ENCODE measurements around the gene PRKCH. TPM values are rescaled to one million over a fixed set of nuclear protein-coding genes. Genes with fewer than 3 reads are reported as not detected.

PRKCH gene
- total RNA-seq, 1 donor from 2014 or later = 74.4 TPM

DNA sequence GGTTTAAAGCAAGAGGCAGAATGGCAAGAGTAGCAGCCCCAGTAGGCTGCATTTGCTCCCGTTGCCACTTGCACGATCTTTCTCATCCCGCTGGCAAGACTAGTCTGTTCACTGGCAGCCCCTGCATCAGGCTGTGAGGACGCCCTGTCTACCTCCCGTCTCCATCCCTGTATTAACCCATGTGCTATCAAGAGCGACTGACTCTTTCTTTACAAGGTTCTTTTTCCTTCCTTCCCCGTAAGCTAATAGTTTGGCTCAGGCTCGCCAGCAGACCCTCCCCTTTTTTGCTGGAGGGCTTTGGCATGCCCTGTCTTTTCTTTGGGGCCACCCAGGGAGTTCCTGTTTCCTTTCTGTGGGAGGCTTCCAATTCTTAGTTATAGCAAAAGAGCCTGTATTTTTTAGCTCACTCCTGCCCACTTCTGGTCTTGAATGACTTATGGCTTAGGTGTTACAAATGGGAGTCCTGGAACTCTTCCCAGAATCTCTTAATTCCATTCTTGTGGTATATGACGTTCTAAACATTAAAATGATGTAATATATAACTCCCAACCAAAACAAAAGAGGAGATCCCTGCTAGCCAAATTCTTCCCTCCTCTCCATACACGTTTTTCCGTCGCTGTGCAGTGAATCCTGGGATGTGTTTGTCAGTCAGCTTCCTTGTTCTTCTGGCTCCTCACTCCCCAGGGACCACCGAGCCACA, 149.0 kb downstream of the PRKCH start:
- Histone ChIP-seq H3K27me3 (no peaks in the 10 kb centered on the region), H3K9me3 (no peaks in the 10 kb centered on the region), H3K4me1 (peaks cover 67% of the 10 kb centered on the region), H3K36me3 (no peaks in the 10 kb centered on the region), H3K4me3 (no peak overlapping the region), H3K27ac (peak overlapping the region; percentile 67)
- intact Hi-C loops (cut with DNase I) = no loop called here
- DNase-seq (no peak), ATAC-seq (no peak)
- TF ChIP-seq, protein P1, sequence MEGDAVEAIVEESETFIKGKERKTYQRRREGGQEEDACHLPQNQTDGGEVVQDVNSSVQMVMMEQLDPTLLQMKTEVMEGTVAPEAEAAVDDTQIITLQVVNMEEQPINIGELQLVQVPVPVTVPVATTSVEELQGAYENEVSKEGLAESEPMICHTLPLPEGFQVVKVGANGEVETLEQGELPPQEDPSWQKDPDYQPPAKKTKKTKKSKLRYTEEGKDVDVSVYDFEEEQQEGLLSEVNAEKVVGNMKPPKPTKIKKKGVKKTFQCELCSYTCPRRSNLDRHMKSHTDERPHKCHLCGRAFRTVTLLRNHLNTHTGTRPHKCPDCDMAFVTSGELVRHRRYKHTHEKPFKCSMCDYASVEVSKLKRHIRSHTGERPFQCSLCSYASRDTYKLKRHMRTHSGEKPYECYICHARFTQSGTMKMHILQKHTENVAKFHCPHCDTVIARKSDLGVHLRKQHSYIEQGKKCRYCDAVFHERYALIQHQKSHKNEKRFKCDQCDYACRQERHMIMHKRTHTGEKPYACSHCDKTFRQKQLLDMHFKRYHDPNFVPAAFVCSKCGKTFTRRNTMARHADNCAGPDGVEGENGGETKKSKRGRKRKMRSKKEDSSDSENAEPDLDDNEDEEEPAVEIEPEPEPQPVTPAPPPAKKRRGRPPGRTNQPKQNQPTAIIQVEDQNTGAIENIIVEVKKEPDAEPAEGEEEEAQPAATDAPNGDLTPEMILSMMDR (IDR thresholded peaks at IDR 0.05) = no peak

DNA sequence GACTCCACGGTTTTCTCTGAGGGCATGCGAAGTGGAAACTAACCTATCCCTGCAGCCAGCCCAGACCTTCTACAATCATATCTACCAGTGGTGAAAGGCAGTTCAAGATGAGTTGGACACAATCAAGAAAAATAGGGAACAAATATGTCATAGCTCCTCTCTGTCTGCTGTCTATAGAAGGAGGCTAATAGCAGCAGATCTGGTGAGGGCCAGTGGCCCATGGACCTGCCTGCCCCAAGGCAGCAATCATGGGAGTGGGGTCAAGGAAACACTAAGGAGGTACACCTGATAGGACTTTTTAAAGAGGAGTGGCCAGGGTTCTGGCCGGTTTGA, 149.5 kb downstream of the PRKCH start:
- Histone ChIP-seq H3K4me1 (peaks cover 72% of the 10 kb centered on the region), H3K36me3 (no peaks in the 10 kb centered on the region), H3K27me3 (no peaks in the 10 kb centered on the region), H3K27ac (peak overlapping the region; percentile 67), H3K4me3 (no peak overlapping the region), H3K9me3 (no peaks in the 10 kb centered on the region)
- intact Hi-C loops (cut with DNase I) = no loop called here
- no peak for DNase-seq
- ATAC-seq = no peak
- TF ChIP-seq, protein P1 (IDR thresholded peaks at IDR 0.05) = no peak

DNA sequence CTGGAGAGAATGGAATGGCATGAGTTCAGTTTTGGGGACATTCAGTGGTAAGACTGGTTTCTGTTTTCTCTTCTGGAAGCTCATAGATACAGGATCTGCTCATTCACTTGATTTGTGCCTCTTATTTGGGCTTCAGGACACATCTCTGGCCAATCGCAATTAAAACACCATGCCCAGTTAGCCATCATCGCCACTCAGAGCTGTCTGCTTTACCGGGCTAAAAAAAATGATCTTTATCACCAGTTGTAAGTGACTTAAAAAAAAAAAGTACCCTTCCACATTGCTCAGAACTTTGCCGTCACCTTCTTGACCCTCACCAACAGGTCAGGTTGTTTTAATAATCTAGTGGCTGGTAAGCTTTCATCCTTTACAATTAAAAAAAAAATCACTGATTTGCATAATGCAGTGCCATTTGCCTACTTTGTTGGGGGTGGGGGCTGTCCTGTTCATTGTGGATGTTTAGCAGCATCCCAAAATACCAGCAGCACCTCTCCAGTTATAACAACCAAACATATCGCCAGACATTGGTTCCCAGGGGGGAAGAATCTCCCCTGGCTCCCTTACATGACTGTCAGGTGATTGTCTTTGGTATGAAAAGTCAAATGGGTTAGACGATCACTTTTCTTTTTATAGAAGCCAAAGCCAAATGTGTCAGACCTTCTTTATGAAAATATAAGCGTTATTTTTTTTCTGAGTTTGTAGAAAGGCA, 150.1 kb downstream of the PRKCH start:
- Histone ChIP-seq H3K9me3 (no peaks in the 10 kb centered on the region), H3K4me3 (peak overlapping the region; percentile 30), H3K27me3 (no peaks in the 10 kb centered on the region), H3K4me1 (peaks cover 77% of the 10 kb centered on the region), H3K27ac (peak overlapping the region; percentile 67), H3K36me3 (no peaks in the 10 kb centered on the region)
- TF ChIP-seq, protein P1 (IDR thresholded peaks at IDR 0.05) = no peak
- intact Hi-C loops (cut with DNase I) = no loop called here
- ATAC-seq = no peak
- no peak for DNase-seq

DNA sequence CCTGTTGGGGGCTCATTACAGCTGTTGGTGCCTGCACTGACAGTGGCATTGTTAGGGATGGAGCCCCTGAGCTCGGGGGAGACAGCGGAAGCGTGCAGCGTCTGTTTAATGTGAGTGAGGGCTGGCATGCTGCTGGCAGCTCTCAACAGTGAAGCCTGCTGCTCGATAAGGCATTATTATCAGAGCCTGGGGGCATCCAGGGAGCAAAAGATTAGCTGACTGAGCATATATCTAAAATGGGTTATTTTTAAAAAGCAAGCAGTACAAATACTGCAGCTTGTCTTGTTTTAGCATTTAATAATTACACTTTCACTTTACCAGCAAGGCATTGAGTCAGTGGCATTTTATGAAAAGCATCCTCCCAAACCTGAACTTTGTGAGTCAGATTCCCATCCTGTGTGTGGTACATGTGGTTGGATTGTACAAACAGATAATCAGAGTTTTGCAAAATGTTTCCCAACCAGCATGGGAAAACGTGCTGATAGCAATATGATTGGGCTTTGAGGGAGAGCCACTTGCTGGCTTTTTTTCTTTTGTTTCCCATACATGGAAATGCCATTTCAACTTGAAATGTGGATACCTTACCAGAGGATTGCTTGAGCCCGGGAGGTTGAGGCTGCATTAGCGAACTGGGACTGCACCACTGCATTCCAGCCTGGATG, 150.8 kb downstream of the PRKCH start:
- ATAC-seq (no peak), DNase-seq (no peak)
- TF ChIP-seq, protein P1 (IDR thresholded peaks at IDR 0.05) = no peak
- Histone ChIP-seq H3K4me3 (peak overlapping the region; percentile 30), H3K4me1 (peaks cover 83% of the 10 kb centered on the region), H3K27me3 (no peaks in the 10 kb centered on the region), H3K27ac (peak overlapping the region; percentile 67), H3K9me3 (no peaks in the 10 kb centered on the region), H3K36me3 (no peaks in the 10 kb centered on the region)
- intact Hi-C loops (cut with DNase I) = no loop called here

DNA sequence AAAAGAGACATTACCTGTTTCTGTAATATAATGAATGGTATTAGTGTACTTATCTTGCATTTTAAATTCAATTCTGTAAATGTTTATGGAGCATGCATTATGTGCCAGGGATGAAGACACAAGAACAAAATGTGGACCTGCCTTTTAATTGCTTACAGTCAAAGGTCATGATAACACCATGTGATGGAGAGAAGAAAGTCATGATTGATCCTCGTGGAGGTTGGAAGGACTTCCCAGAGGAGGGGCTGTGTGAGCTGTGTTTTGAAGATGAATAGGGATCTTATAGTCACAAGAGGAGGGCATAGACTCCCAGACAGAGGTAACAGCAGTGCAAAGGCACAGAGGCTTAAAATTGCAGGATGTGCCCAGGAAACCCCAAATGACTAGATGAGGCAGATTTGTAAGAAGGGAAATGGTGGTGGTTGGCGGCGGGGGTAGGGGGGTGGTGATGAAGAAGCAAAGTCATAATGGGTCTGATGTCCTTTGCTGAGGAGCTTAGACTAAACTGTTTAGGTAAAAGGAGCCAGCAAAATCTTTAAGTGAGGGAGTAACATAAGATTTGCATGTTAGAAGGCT, 151.5 kb downstream of the PRKCH start:
- no peak overlapping the region for H3K4me3 ChIP-seq
- no peaks in the 10 kb centered on the region for H3K9me3 ChIP-seq
- ATAC-seq = no peak
- TF ChIP-seq, protein P1 (IDR thresholded peaks at IDR 0.05) = no peak
- H3K36me3 ChIP-seq = no peaks in the 10 kb centered on the region
- no peak for DNase-seq
- H3K27ac ChIP-seq = peak overlapping the region; percentile 67
- H3K27me3 ChIP-seq = no peaks in the 10 kb centered on the region
- H3K4me1 ChIP-seq = peaks cover 83% of the 10 kb centered on the region
- intact Hi-C loops (cut with DNase I) = no loop called here
